CD4-positive, alpha-beta T cell treated with Interleukin-4 for 1 hour (primary cell): ENCODE measurements around the gene NUDCD2.
"Not testable (repeated sequence)": the region's sequence is repeated elsewhere in the genome, so short reads cannot be mapped to it uniquely, and the experiment has no call there.

Experiments used
- DNase-seq, 2 donors: peaks; one replicate each; pipeline ENCODE4 v3.0.0-alpha.2; 2020 to 2022

Gene NUDCD2

DNA sequence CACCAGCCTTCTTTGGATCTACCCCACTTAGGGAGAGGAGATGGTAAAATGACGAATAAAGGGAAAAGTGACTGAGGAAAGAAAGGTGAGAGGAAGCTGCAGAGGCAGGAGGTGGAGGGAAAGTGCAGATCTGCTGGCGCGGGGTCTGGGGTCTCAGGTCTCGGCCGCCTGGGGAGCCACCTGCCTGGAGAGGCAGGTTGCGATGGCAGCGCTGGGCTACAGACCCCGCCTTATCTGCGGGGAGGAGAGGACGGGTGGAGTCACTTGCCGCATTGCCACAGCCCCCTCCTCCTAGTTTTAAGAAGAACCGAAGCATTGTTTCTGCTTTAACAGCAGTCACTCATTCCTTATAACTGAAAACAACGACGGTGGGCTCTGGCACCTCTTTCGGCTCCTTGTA is 44.2 kb downstream of the NUDCD2 start:
- not testable (repeated sequence) for DNase-seq

DNA sequence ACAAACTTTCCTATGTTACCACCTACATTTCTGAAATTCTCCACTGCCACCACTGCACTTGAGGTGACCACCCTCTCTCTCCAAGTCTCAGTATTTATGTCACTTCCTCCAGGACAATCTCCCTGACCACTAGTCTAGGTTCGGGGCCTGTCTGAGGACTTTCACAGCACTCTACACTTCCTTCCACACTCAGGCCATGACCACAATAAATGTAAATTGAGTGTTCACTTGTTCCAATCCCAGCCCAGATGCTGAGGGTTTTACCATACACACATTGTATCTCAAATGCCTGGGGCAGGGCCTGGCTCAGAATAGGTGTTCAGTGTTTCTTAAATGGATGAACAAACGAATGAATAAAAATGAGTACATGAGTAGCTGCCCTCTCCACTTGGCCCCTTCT is 49.4 kb downstream of the NUDCD2 start:
- DNase-seq = no peak

- DNase-seq = no peak
Observed at GRCh38 chr5:163409384-163409783, 50.5 kb downstream of the NUDCD2 start.

GRCh38 chr5:163408311-163408923 is 51.5 kb downstream of the NUDCD2 start:
- DNase-seq = peak; percentile 58 to 62

DNA sequence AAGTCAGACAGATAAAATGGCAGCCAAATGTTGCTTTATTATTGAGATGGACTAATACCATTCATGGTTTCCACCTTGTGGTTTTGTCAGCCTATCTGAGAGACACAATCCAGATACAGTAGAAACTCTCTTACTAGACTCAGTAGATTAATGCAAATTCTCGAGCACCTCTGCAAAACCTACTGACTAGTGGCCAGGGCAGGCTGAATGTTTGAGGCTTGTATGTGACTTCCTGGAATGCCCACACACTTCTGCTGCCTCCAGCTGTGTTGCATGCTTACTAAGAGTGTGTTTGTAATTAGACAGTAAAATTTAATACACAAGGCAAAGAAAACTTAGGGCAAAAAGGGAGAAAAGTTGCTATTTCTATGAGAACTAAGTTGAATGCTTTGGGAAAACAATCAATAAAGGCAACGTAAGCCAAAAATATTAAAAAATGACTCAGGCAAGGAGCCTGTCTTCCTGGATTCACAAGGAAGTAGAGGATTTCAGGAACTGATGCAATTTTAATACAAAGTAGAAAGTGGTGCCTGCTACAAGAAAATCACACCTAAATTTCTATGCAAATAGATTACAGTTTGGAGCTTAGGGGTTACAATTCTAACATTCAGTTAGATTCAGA is 52.8 kb downstream of the NUDCD2 start:
- DNase-seq = no peak

DNA sequence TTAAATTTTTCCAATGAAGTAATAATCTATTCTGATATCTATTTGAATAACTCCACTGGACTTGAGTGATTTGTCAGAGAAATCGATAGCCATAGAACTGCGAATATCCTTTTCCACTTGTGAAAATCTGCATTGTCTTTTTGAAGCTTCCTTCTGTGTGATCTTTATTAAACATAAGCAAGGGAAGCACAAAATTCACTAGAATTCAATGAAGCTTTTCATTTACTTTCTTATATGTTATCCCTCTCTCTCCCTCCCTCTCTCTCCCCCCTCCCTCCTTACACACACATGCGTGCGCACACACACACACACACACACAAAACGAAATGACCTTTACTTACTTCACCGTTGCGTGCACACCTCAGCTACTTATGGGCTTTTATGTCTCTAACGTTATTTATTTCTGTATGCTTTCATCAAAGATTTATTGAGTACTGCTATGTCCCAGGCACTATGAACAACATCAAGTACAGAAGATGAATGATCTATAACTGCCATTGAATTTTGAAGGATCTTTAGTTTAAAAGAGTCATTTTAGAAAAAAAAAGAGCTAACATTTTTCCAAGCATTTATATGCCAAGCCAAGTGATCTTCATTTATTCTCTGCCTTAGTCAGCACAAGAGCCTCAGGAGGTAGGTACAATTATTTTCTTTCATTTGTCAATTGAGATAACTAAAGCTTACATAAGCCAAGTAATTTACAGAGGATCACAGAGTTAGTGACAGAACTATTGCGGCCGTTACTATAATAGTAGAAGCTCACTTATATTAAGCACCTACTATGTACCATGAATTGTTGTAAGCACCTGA is 55.3 kb downstream of the NUDCD2 start:
- no peak for DNase-seq

DNA sequence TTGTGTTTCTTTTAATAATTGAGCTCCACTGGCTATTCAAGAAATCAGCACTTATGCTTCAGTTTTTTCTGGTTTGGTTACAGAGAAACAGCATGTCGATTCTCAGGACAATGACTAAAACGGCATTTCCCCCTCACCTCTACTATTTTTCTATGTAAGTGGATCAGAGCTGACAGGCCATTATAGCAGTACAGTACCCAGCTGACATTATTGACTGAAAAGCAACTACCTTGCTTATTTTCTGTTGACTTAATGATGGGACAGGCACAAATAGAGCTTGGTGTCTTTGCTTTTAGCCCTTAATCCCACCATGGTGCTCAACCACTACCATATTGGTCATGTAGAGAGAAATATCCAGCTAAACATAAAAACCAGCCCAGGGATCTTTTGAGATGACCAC is 57.9 kb downstream of the NUDCD2 start:
- no peak for DNase-seq

DNA sequence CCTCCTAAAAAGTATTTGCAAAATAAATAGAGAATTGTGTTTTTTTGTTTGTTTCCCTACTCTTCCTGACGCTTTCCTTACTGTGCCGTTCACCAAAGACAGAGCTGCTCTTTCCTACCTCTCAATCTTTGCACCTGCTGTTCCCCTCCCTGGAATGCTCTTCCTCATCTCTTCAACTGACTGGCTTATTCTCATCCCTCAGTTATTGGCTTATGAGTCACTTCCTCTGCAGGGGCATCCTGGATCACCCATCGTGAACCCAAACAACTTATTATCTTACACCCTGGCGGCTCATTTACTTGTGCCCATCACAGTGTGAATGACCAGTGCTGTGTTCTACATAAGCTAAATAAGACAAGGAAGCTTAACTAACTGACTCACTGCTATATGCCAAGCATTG is 58.6 kb downstream of the NUDCD2 start:
- no peak for DNase-seq

GRCh38 chr5:163399923-163400322 is 60.0 kb downstream of the NUDCD2 start:
- DNase-seq = no peak

GRCh38 chr5:163397354-163397753 is 62.5 kb downstream of the NUDCD2 start:
- no peak for DNase-seq

GRCh38 chr5:163396818-163397340 is 63.0 kb downstream of the NUDCD2 start:
- peak in 1 of 2 donors; percentile 37 for DNase-seq
